Ovary (tissue), 3 donors: Measurements from ENCODE around the gene RAP1GAP2.

Experiments used
- CTCF ChIP-seq, 3 donors: fragments of 450-650 bp in 2 of 3; fragments of 200-600 bp in 1 of 3; IDR thresholded peaks; one replicate each; pipeline versions ENCODE4 v1.5.1 to v1.8.0; 2016 to 2022; ENCODE audit warnings: antibody characterized with exemption in 3 of 3, mild to moderate bottlenecking in 1 of 3
- EP300 ChIP-seq: sonication (generic); formaldehyde crosslinking; IDR thresholded peaks from one replicate; pipeline ENCODE4 v1.6.1; 2017; ENCODE audit warnings: antibody characterized with exemption
- POLR2A ChIP-seq: fragments of 450-650 bp; IDR thresholded peaks from one replicate; pipeline ENCODE4 v1.6.1; 2017; ENCODE audit warnings: antibody characterized with exemption, mild to moderate bottlenecking, moderate library complexity
- donor health status: DM: no; HTN: no; CAD: no.

GRCh38 chr17:2803386-2803785 is 7.1 kb downstream of the RAP1GAP2 start:
- TF ChIP-seq CTCF (IDR thresholded peaks at IDR 0.05) (no peak), POLR2A (no peak), EP300 (no peak)
